ENCODE results near the gene SMIM10. TPM values are rescaled to one million over a fixed set of nuclear protein-coding genes. Genes with fewer than 3 reads are reported as not detected.
"Not testable (repeated sequence)": the region's sequence is repeated elsewhere in the genome, so short reads cannot be mapped to it uniquely, and the experiment has no call there.

The SMIM10 gene
- total RNA-seq (0.37 and 1.0 TPM in 2 replicates), polyA plus RNA-seq (0.36 and 0.52 TPM in 2 replicates), polyA minus RNA-seq (0.43 and 0.60 TPM in 2 replicates)
- 0.28 TPM for total RNA-seq (2013)

DNA sequence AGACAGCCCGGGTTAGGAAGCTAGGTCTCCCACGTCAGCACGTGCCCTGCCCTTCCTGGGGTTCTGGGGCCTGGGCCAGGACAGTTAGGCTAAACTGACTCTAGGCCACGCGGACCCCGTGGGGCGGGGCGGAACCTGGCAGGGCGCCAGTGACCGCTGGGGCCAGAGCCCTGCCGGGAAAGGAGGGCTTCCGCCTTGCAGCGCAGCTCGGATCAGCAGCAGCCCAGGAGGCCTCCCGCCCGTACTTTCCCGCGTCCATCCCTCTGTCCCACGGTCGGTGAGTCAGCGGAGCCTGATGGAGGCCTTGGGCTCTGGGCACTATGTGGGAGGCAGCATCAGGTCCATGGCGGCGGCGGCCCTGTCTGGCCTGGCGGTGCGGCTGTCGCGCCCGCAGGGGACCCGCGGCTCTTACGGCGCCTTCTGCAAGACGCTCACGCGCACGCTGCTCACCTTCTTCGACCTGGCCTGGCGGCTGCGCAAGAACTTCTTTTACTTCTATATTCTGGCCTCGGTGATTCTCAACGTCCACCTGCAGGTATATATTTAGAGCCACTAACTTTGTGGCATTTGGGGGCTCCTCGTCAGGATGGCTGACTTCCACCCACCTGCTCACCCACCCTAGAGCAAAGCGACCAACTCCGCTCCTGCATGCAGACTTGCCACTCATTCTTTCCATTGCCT is at the start of gene SMIM10:
Gene SMIM10, plus strand, starts transcription at position 191 of the 681 bp plus-strand sequence. Its CDS starts 105 bp downstream, at position 296.
- Histone ChIP-seq H3K4me2 (replicated peaks; ENCODE audit: low read depth, low read length, poor library complexity, severe bottlenecking) (peak within 1 kb of the TSS; percentile 72), H3K4me1 (ENCODE audit: control insufficient read depth in 2 of 2, insufficient read depth in 2 of 2, low read length in 2 of 2) (peaks cover 0 to 7% of the 10 kb centered on the region in 2 donors), H3K9me3 (ENCODE audit: control extremely low read depth in 1 of 3, control insufficient read depth in 2 of 3, insufficient read depth in 1 of 3, low read length in 2 of 3) (no peaks in the 10 kb centered on the region), H3K27me3 (replicated peaks in 1 of 4; ENCODE audit: control extremely low read depth in 1 of 4, control insufficient read depth in 3 of 4, insufficient read depth in 4 of 4, low read length in 3 of 4) (peaks cover 0 to 7% (median 4%) of the 10 kb centered on the region in 4 experiments), H3K79me2 (ENCODE audit: control insufficient read depth, insufficient read depth, low read length) (no peaks in the 10 kb centered on the region), H3K27ac (ENCODE audit: low read length in 2 of 2) (no peak within 1 kb of the TSS), H3K36me3 (replicated peaks in 1 of 2; ENCODE audit: control extremely low read depth in 1 of 2, control insufficient read depth in 1 of 2, extremely low read depth in 1 of 2, insufficient read depth in 2 of 2, low read length in 1 of 2) (no peaks in the 10 kb centered on the region), H2AFZ (ENCODE audit: insufficient read depth, low read depth, low read length, poor library complexity, severe bottlenecking) (peak within 1 kb of the TSS; percentile 69), H4K20me1 (ENCODE audit: control insufficient read depth, insufficient read depth, low read length, poor library complexity, severe bottlenecking) (no peaks in the 10 kb centered on the region), H3K4me3 (ENCODE audit: control extremely low read depth in 1 of 5, extremely low read depth in 1 of 5, insufficient read depth in 1 of 5, low read depth in 2 of 5, low read length in 4 of 5) (peak within 1 kb of the TSS; percentile 3 to 55 (median 44)), H3K9ac (ENCODE audit: low read length) (peak within 1 kb of the TSS; percentile 53)
- TF ChIP-seq, protein P1, sequence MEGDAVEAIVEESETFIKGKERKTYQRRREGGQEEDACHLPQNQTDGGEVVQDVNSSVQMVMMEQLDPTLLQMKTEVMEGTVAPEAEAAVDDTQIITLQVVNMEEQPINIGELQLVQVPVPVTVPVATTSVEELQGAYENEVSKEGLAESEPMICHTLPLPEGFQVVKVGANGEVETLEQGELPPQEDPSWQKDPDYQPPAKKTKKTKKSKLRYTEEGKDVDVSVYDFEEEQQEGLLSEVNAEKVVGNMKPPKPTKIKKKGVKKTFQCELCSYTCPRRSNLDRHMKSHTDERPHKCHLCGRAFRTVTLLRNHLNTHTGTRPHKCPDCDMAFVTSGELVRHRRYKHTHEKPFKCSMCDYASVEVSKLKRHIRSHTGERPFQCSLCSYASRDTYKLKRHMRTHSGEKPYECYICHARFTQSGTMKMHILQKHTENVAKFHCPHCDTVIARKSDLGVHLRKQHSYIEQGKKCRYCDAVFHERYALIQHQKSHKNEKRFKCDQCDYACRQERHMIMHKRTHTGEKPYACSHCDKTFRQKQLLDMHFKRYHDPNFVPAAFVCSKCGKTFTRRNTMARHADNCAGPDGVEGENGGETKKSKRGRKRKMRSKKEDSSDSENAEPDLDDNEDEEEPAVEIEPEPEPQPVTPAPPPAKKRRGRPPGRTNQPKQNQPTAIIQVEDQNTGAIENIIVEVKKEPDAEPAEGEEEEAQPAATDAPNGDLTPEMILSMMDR (IDR thresholded peaks at IDR 0.05) = no peak
- TF ChIP-seq EZH2 (IDR thresholded peaks at IDR 0.05; ENCODE audit: borderline replicate concordance, insufficient read depth, low read depth, low read length, poor library complexity, severe bottlenecking) = no peak
- peaks cover 17% of the 10 kb centered on the region for H3K4me1 Mint-ChIP-seq
- H3K27ac Mint-ChIP-seq = peak within 1 kb of the TSS; percentile 85
- WGBS (ENCODE audit: insufficient coverage) = 0% methylated on average over 22 of the region's 45 CpGs
- ATAC-seq (ENCODE audit: low read depth) (peak; percentile 71), DNase-seq (peak; percentile 33)
- peaks cover 23% of the 10 kb centered on the region for H3K27me3 Mint-ChIP-seq
- intact Hi-C loops (cut with micrococcal nuclease) = no loop called here
- POLR2A ChIA-PET = interaction anchor here (0.5 kb wide), 1 partner anchor 74 kb away, joined by 6 read pairs; no protein-coding TSS in a partner anchor
- CTCF ChIA-PET = no interaction called here
- H3K9me3 Mint-ChIP-seq (ENCODE audit: insufficient read depth) = no peaks in the 10 kb centered on the region
- peak within 1 kb of the TSS; percentile 90 for H3K4me3 Mint-ChIP-seq

DNA sequence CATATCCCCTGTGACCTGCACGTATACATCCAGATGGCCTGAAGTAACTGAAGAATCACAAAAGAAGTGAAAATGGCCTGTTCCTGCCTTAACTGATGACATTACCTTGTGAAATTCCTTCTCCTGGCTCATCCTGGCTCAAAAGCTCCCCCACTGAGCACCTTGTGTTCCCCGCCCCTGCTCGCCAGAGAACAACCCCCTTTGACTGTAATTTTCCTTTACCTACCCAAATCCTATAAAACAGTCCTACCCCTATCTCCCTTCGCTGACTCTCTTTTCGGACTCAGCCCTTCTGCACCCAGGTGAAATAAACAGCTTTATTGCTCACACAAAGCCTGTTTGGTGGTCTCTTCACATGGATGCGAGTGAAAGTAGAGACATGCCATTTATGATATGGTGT is 44.4 kb upstream of the SMIM10 start:
- H3K27ac Mint-ChIP-seq; CTCF ChIA-PET; H4K20me1 ChIP-seq (ENCODE audit: control insufficient read depth, insufficient read depth, low read length, poor library complexity, severe bottlenecking); H3K27me3 ChIP-seq (replicated peaks in 1 of 4; ENCODE audit: control extremely low read depth in 1 of 4, control insufficient read depth in 3 of 4, insufficient read depth in 4 of 4, low read length in 3 of 4); H3K27ac ChIP-seq (ENCODE audit: low read length in 2 of 2); DNase-seq; H3K4me3 ChIP-seq (ENCODE audit: control extremely low read depth in 1 of 5, extremely low read depth in 1 of 5, insufficient read depth in 1 of 5, low read depth in 2 of 5, low read length in 4 of 5); H3K4me2 ChIP-seq (replicated peaks; ENCODE audit: low read depth, low read length, poor library complexity, severe bottlenecking); ATAC-seq (ENCODE audit: low read depth); H3K9me3 Mint-ChIP-seq (ENCODE audit: insufficient read depth); intact Hi-C loops (cut with micrococcal nuclease); POLR2A ChIA-PET; H3K4me1 ChIP-seq (ENCODE audit: control insufficient read depth in 2 of 2, insufficient read depth in 2 of 2, low read length in 2 of 2); H3K9ac ChIP-seq (ENCODE audit: low read length); H3K9me3 ChIP-seq (ENCODE audit: control extremely low read depth in 1 of 3, control insufficient read depth in 2 of 3, insufficient read depth in 1 of 3, low read length in 2 of 3); H2AFZ ChIP-seq (ENCODE audit: insufficient read depth, low read depth, low read length, poor library complexity, severe bottlenecking); H3K79me2 ChIP-seq (ENCODE audit: control insufficient read depth, insufficient read depth, low read length); H3K27me3 Mint-ChIP-seq; H3K4me1 Mint-ChIP-seq; H3K36me3 ChIP-seq (replicated peaks in 1 of 2; ENCODE audit: control extremely low read depth in 1 of 2, control insufficient read depth in 1 of 2, extremely low read depth in 1 of 2, insufficient read depth in 2 of 2, low read length in 1 of 2); H3K4me3 Mint-ChIP-seq: not testable (repeated sequence)
- WGBS (ENCODE audit: insufficient coverage) = 80% methylated on average over 1 of the region's 6 CpGs
